Right hindlimb (tissue), 1 donor: Measurements from ENCODE around the gene PDE1C.

Experiments used
- DNase-seq: peaks from one replicate; pipeline ENCODE4 v3.0.0-alpha.2; 2018

PDE1C gene

DNA sequence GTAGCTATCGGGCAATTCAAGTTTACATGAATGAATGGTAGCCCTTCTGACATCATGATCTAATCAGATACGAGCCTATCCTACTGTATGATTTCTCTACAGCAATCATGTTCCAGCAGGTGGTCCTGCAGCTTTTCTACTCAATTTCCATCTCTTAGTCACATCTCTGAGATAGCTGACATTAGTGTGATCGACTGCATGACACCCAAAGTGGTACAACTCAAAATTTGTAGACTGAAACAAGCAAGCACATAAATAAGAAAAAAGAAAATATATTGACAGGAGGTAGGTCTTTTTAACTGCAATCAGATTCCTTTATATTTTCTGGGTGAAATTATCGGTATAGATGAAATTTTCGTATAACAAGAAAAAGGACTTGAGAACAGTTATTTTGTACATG is 251.2 kb downstream of the PDE1C start:
- no peak for DNase-seq

DNA sequence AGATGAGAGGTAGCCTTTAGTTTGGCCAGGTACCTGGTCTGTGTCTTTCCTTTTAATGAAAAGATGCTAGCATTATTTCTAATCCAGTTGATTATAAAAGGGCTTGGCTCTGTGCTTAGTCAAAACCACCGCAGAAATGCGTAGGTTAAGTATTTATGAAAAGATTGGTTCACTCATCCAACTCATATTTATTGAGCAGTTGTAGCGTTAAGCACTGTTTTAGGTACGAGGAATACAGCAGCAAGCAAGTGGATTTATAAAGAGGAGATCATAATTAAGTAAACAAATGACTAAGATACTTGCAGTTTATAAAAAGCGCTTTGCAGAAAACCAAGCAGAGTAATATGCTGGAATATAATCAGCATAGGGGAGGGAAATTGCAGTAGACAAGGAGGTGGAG is 253.4 kb downstream of the PDE1C start:
- no peak for DNase-seq

DNA sequence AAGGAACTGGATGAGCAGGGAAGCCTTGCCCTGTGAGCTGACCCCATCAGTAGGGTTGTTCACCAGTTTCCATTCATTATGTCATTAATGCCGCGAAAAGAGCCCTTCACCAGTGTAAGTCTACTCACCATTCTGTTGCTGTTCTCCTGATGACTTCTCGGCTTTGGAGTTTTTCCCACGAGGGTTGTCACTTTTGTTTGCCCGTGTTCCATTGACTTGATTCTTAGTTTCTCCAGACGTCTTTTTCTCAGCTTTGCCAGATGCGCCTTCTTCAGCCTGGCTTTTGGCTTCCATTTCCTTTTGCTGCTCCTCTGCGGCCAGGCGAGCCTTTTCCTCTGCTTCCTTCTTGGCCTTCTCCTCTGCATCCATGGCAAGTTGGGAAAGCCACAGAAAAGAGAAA is 254.4 kb downstream of the PDE1C start:
- DNase-seq: no peak

DNA sequence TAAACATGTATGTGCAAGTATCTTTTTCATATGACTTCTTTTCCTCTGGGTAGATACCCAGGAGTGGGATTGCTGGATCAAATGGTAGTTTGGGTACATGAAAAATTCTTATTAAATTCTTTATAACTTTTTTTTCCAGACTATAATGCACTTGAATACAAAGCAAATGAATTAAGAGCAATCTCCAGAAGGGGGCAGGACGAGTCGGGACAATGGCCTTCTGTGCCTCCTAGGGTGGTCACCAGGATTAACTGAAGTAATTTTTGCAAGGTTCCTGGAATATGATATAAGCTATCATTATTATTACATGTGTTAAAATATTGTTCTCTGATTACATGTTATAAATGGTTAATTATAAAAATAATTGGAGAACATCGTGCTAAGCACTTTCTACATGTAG is 256.0 kb downstream of the PDE1C start:
- DNase-seq: no peak

DNA sequence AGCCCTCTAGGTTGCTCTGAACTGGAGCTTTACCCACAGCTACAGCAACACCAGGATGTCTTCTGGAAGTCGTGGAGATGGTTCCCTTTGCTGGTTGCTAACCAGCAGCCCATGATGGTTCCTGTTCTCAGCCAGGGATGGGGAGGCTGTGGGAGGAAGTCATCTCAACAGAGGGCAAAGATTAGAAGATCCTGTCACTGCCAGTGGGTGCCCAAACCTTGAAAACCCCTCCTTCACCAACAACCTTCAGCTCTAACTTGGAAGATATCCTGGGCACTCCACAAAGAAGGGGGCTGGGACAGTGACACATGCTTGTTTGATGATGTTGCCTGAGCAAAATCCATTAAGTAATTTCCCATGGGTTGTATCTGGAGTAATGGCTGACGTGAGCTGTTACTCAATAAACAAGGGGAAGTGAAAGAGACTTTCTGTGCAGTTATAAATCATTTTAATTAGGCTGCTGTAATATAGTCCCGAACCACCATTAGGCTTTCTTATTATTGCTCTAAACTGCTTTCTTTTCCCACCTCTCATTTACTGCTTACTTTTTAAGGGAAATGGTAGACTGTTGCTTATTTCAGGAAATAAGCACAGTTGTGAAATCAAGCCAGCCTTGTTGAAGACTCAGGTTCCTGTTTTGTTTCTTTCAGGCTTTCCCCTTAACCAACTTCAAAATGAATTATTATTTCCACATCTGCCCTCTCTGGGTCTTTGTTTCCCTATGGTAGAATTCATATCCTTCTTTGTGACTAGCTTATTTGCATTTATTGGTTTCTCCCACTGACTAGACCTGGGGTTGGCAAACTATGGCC is 258.4 kb downstream of the PDE1C start:
- DNase-seq: no peak

DNA sequence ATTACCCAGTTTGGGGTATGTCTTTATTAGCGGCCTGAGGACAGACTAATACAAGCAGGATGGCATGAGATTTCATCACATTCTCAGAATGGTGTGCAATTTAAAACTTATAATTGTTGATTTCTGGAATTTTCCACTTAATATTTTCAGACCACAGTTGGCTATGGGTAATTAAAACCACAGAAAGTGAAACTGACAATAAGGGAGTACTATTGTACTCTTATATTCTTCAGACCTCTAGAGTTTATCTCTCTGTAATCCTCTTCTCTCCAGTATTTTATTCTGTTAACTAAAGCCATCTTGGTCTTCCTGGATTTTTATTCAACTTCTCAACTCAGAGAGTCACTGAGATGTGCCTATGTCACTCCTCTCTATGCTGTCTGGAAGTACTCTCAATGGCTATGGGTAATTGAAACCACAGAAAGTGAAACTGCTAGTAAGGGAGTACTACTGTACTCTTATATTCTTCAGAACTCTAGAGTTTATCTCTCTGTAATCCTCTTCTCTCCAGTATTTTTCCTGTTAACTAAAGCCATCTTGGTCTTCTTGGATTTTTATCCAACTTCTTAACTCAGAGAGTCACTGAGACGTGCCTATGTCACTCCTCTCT is 264.9 kb downstream of the PDE1C start:
- no peak for DNase-seq

DNA sequence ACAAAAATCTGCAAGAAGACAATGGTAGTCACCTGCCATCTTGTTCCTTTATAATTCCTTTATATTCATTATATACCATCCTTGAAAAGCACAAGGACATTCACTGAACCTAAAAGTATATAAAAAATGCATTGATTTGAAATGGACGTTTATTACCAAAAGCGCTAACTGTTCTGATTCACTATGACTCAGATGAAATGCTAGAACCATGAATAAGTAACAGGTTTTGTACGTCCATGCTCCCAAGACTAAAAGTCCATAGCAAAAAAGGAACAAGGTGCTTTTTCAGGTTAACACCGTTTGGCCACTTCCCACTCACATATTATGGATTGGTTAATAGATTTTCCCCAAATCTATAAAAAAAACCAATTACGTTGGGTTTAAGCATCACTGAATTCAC is 273.8 kb downstream of the PDE1C start:
- no peak for DNase-seq

DNA sequence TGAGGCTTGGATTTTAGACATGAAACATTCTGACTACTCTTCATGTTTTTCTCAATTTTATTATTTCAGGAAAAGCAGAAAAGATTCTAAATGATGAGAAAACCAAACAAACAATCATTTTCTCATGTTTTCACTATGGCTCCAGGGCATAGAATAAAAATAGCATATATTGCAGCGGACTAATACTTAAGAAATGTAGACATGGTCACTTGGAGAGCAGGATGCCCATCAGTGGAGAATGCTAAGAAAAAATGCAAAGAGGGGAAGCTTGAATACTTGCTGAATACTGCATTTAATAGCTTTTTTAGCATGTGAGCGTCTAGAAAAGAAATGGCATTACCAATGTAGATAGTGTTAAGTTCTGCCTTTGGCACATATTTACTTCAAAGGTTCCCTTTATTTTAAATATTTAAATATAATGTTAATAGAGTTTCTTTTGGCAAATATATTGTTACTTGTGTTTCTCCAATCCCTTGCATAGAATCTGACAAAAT is 275.3 kb downstream of the PDE1C start:
- DNase-seq: no peak

DNA sequence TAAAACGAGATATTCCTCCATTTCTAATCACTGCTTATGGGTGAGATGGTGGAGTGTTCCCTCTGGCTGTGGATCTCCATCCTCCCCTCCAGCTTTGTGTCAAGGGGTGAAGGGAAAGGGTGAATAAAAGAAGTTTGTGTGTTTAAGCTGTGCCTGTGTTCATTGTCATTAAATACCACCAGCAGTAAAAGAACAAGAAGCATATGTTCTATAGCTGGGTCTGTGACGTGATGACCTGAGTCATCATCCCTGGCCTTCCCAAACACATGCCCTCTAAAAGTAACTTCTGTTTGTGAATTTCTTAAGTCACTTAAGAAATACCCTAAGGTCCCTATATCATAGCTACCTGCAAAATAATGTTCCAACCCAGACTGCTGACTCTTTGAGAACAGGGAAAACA is 278.3 kb downstream of the PDE1C start:
- DNase-seq: no peak

DNA sequence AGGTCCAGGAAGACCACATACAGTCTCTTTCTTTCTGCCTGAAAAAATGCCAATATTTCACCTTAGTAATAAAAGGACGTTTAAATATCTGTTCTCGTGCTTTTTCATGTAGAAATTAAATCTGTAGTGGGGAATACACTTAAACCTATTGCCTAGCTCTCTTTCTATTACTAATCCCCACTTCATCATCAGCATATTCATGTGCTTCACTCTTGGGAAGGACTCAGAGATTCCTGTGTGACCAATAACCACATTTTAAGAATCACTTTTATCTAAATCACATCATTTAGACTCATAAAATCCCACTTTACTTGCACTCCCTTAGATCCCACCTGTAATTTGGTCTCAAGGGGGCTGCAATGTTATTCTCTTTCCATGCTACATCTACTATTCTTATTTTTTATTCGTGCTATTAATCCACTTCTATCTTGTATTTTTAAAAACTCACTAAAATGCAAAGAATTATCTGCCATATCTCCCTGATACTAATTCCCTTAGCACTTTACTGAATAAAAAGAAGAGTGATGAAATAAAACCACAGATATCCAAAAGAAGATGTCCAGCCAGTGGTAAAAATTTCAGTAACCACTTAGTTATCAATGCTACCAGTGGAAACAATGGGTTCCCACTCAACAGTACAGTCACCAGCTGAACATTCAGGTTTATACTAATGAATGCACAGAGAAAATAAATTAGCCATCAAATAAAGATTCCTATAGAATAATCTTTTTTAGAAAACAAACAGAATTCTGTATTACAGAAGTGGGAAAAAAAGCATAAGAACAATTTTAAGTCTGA is 281.1 kb downstream of the PDE1C start:
- no peak for DNase-seq

DNA sequence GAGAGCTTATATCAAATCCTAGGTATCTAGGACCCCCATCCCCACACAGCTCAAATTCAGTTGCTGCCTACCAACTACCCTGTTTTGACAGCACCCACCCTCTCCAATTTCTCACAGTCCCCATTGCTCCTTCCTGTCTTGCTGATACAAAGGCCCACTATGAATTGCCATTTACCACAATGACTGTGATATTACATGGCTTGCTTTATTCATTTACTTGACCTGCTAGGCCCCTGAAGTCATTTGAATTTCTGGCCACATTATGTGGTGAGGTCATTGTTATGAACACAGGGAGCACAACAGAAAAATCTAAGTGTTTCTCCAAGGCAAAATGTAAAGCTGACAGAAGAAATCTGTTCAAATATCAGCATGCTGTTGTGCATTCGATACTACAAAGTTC is 281.8 kb downstream of the PDE1C start:
- no peak for DNase-seq

DNA sequence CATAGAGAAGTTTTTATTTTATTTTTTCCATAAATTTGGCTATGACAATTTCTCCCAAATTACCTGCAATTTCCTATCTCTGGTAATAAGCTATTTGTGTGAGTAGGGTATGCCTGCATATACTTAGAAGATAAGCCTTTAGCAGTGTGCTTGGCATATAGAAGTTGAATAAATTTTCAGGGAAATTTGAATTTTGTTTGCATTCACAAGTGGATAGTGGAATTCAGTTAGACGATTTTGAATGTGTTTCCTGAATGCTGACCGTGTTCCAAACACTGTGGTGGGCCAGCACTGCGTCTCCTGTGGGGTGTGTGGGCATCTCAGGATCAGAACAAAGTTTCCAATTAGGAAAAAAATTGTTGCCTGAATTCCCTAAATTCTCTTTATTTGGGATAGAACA is 283.9 kb downstream of the PDE1C start:
- no peak for DNase-seq

DNA sequence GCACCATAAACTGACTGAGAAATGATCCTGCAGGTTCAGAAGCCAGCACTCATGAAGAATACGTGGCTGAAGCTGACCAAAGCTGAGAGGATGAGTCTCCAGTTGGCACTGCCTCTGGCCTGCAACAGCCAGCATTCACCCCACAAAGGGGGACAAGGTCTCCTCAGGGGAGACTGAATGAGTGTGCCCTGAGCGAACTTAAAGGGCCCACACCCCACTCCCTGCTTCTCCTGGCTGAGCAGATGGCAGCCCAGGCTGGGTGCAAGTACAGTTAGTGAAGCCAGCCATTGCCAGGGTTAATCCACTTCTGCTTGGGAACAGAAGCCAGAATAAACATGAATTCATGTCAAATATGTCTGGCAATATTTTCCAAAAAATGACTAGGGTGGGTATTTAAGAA is 285.1 kb downstream of the PDE1C start:
- DNase-seq: no peak

DNA sequence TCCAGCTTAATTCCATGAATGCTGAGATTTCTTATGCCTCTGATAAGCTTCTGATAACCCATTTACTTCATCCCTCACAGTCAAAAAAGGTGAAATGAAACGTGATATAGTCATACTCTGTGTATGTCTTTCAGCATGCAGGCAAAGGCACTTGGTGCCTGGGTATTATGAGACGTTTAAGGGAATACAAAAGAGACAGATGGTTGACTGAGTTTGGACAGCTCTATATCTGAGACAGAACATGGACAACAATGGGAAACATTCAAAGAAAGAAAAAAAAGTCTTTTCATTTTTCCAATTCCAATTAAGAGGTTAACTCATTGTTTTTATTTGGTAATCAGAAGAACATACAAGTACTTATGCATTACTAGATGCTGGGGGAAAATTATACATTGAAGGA is 287.0 kb downstream of the PDE1C start:
- DNase-seq: no peak

DNA sequence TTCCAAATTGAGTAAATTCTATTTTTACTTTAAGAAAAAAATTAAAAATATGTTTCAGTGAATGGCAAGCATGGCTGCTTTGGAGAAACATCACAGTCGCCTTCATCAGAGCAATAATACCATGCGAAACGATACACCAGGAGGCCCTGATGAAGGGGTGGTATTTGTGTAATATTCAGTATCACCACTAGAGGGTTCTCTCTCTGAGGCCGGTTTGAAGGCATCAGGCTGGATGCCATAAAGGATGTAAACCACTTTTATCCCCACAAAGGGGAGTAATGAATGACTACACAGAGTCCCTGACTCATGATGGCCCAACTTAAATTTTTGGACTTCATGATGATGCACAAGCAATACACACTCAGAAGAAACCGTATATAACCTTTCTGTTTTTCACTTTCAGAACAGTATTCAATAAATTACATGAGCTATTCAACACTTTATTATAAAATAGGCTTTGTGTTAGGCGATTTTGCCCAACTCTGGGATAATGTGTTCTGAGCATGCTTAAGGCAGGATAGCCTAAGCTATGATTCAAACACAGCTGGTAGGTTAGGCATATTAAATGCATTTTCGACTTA is 287.7 kb downstream of the PDE1C start:
- no peak for DNase-seq

DNA sequence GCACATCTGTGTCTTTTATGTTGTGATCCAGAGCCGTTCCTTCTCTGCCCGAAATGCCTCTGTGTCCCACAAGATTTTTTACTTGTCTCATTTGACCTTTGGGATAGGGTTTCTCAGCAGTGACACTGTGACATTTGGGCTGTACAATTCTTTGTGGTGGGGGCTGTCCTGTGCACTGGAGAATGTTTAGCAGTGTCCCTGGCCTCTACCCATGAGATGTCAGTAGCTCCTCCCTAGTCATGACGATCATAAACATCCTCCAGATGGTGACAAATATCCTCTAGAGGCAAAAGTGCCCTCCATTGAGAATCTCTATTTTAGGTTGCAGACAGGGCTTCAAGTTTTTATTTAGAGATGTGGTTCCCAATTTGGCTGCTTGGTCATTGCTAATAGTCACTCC is 291.9 kb downstream of the PDE1C start:
- no peak for DNase-seq

DNA sequence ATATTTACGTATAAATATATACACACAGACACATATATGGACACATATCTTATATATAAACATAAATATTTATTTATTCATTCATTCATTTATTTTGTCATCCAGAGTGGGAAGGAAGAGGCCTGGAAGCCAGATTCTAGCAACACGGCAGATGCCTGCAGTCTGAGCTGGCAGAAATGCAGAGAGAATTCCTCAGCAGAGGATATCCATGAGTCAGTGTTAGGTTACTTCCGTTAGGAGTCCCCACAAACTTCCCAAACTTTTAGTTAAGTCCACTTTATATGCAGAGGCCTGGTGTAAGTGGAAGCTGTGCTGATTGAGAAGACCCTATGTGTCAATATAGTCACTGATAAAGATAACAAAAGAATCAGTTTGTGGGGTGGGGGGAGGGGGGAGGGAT is 293.6 kb downstream of the PDE1C start:
- no peak for DNase-seq

DNA sequence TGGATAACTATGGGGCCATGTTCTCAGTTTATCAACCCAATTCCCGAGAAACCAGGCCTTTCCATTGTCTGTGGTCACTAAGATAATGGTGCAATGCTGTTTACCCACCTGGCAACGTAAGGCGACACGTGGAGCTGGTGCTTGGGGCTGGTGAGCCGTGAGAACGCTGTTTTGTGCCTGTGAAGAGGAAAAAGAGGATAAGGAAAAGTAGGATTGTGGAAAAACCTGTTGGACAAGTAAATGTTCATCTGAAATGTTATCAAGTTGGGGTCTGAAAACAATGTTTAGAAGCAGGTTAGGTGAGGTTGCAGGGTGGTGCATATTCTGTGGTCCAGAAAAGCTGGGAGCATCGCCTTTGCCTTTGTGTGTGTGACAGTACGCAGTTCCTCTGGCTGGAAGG is 294.7 kb downstream of the PDE1C start:
- no peak for DNase-seq

DNA sequence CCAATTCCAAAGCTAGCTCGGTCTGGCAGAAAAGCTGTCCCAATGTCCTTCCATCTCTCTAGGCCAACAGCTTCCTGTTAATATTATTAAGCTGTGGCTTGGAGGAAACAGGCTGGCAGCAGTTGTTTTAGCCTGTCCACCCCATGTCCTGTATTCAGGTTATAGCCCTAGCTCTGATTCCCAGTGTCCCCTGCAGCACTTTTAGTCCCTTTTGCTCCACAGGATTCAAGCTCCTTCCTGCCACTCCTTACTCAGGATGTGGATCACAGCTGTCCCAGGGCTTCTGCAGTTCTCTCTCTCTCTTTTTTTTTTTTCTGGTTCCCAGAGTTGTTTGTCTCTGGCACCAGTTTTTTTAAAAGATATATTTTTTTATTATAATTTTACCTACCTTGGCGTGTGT is 298.0 kb downstream of the PDE1C start:
- DNase-seq: no peak

DNA sequence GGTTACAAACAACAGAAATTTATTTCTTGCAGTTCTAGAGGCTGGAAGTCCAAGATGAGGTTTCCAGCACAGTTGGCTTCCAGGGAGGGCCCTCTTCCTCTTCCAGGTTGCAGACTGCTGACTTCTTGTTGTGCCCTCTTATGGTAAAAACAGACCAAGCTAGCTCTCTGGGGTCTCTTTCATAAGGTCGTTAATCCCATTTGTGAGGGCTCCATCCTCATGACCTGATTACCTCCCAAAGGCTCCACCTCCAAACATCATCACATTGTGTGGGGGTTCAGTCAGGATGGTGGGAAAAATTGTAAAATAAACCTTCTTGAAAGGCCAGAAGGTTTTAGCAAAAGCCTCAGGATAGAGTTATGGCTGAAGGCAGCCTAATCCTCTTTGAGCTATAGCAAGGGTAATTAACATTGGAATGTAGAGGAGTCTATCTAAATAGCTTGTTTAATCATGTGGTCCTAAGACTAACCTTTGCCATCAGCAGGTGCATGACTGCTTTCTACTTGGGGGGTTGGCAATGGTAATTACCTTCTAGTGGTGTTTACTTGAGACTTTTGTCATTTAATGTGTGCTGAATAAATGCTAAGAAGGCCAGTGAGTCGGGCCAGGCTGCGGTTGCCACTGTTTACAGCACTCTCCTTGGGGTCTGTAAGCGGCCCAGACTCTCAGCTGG is 302.4 kb downstream of the PDE1C start:
- DNase-seq: no peak

DNA sequence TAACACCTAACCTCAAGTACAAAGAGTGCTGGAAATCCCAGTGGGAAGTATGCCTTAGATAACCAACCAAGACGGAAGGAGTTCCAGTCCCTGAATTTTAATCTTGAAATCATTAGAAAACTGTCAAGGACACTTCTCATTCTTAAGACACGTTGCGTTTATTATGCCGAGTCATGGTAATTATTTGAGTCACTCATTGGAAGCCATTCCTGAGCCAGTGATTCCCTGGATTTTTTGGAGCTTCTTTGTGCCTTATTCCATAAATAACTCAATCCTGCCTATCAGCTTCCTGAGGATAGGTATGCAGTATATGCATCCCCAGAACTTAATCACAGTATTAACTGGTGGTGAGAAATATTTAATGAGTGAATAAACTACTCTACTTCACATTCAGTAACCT is 305.7 kb downstream of the PDE1C start:
- DNase-seq: no peak

DNA sequence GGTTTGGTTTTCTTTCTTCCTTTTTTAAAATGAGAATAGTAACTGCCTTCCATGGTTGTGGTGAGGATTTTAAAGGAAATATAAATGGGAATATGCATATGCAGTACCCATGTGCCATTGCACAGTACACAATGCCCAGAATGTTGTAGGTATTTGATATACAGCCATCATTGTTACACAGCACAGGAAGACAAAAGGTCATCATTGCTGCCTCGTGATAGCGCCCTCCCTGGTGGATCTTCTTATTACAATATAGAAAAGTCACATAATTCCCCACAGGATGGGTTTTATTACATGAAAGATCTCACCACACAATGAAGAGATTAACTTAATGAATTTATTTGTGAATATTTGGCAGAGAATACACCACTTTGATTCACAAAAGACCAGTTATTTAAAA is 306.7 kb downstream of the PDE1C start:
- no peak for DNase-seq

DNA sequence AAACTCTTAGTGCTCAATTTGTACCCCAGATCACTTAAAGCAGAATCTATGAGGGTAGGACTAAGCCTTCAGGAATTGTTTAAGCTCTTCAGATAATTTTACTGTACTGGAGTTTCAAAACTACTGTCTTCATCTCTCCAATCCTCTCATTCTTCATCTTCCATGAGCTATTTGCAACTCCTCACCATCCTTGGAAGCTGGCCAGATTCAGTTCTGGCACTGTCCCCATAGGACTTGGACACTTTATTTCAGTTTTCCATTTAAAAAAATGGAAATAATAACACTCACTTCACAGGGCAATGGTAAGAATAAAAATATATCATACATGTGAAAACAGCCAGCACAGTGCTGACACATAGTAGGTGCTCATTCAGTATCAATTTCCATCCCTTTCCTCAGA is 308.6 kb downstream of the PDE1C start:
- DNase-seq: peak; percentile 33
